GM12872 (cell line): Measurements from ENCODE around the gene FIZ1.

ENCODE experiments used
- TF ChIP-seq, protein P1 (sequence below): IDR thresholded peaks from 3 replicates; pipeline ENCODE4 v1.5.1; 2011; ENCODE audit warnings: low read depth, mild to moderate bottlenecking, low read length, moderate library complexity; ENCODE audit not compliant: insufficient read depth

Gene FIZ1

DNA sequence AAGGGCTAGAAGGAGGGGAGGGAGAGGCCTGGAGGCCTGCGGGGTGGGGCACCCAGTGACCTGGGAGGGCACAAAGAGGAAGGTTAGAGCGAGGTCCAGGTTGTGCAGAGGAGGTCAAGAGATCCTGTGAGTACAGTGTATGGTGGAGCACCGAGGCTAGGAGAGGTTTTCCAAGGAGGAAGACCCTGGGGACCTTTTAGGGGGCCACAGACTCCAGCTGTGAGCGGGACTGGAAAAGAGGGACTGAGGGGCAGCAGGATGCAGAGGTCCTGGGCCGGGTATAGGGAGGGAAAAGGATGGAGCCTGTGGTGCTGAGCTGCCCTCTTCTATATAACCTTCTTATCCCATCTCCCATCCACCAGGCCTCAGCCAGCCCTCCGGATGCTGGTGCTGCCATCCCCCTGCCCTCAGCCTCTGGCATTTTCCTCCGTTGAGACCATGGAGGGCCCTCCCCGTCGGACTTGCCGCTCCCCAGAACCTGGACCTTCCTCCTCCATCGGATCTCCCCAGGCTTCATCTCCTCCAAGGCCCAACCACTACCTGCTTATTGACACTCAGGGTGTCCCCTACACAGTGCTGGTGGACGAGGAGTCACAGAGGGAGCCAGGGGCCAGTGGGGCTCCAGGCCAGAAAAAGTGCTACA, 45.0 kb upstream of the FIZ1 start:
- TF ChIP-seq, protein P1, sequence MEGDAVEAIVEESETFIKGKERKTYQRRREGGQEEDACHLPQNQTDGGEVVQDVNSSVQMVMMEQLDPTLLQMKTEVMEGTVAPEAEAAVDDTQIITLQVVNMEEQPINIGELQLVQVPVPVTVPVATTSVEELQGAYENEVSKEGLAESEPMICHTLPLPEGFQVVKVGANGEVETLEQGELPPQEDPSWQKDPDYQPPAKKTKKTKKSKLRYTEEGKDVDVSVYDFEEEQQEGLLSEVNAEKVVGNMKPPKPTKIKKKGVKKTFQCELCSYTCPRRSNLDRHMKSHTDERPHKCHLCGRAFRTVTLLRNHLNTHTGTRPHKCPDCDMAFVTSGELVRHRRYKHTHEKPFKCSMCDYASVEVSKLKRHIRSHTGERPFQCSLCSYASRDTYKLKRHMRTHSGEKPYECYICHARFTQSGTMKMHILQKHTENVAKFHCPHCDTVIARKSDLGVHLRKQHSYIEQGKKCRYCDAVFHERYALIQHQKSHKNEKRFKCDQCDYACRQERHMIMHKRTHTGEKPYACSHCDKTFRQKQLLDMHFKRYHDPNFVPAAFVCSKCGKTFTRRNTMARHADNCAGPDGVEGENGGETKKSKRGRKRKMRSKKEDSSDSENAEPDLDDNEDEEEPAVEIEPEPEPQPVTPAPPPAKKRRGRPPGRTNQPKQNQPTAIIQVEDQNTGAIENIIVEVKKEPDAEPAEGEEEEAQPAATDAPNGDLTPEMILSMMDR = no peak

GRCh38 chr19:55643887-55644176, 44.5 kb upstream of the FIZ1 start:
- TF ChIP-seq, protein P1 = no peak

DNA sequence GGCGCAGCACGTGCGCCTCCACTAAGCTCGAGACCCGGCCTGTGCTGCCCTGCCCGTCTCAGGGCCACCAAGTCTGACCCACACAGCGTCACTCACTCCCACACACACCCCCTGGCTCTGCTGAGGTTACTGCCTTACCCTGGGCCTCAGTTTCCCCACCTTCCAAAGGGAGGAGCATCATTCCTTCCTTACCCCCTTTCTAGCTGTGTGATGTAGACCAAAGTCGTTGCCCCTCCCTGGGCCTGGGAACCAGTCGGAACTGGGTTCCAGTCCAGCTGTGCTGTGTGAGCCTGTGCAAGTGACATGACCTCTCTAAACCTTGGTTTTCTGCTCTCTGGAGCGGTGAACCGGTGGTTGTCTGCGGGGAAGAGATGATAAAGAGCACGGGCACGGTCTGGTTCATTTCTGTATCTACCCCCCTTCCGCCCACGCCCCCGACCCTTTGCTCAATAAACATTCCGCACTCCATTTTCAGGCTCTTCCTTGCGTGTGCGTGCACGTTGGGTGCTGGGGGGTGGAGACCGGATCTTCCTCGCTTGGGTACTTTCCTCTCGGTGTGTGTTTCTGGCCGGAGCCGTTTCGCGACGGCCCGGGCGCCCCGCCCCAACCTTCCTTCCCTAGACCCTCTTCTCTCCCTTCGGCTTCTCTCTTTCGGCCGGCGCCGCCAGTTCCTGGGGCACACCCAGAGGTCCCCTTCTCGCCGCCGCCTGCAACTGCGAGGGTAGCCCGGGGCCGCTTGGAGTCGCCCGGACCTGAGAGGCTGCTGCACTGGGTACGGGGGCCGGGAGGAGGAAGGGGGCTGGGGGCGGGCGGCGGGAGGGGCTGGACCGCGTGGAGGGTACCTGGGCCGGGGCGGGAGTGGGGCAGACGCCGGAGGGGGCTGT, 43.9 kb upstream of the FIZ1 start, which contains the start of gene ZNF581:
ZNF581 (plus strand) TSS at position 647 of the 884 bp plus-strand sequence. CDS start 923 bp downstream, outside the sequence.
- TF ChIP-seq, protein P1 = no peak

DNA sequence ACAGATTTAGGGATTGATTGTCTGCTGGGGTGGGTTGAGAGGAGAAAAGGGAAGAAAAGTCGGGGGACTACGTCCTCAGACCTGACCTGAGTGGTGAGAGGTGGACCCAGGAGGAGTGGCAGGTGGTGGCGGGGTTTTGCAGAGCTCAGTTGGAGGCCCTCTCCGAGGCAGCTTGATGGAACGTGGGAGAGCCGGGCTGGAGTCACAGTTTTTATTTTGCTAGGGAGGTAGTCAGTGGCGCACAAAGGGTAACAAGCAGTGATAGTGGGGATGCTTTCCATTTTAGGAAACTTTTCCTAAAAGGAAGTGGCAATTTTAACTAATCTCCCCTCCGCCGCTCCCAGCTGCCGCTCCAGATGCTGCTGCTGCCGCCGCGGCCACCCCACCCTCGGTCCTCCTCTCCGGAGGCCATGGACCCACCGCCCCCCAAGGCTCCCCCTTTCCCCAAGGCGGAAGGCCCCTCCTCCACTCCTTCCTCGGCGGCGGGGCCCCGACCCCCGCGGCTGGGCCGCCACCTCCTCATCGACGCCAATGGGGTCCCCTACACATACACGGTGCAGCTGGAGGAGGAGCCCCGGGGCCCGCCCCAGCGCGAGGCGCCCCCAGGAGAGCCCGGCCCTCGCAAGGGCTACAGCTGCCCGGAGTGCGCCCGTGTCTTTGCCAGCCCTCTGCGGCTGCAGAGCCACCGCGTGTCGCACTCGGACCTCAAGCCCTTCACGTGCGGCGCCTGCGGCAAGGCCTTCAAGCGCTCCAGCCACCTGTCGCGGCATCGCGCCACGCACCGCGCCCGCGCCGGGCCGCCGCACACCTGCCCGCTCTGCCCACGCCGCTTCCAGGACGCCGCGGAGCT, 43.1 kb upstream of the FIZ1 start:
- TF ChIP-seq, protein P1 = no peak

GRCh38 chr19:55641426-55642152, 42.3 kb upstream of the FIZ1 start:
- TF ChIP-seq, protein P1 = no peak

DNA sequence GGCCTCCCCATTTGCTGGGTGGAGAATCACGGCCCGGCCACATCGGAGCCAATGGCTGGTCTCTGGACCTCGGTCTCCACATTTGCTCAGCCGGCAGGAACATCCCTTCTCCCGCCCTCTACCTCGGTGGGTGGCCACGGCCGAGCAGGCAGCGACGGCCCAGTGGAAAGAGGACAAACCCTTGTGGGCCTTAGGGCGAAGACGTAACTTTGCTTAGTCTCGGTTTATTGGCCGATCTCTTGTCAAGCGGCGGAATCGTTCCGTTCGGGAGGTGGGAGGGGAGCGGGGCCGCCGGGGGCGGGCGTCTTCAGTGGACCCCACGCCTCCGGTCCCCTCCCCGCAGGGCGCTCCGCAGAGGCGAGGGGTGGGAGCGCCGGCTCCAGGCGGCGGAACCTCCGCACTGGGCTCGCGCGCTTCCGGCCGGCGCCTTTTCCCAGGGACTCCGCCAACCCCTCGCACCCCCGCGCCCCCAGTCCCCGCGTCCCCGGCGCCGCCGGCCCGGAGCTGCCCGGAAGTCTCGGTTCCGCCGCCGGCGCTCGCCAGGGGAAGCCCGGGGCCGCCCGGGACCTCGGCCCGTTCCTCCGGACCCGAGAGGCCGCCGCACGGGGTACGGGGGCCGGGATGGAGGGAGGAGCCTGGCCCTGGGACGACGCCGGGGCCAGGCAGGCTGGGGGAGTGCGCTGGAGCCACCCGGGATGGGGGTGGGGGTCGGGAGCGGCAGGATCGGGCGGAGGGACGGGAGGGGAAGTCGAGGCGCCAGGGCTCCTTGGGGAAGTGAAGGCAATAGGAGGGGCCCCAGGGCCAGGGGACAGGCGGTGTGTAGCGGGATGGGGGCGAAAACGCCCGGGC, 41.5 kb upstream of the FIZ1 start, which contains the start of gene ZNF580:
ZNF580 (plus strand) TSS at position 426 of the 849 bp plus-strand sequence. CDS start 1,507 bp downstream, outside the sequence.
- TF ChIP-seq, protein P1 = no peak
